ENCODE data around the gene ERCC1.
A peak's percentile ranks its signal among the peaks of the same experiment; 100 is the strongest.
"Not testable (repeated sequence)": the region's sequence is repeated elsewhere in the genome, so short reads cannot be mapped to it uniquely, and the experiment has no call there.

Gene ERCC1

DNA sequence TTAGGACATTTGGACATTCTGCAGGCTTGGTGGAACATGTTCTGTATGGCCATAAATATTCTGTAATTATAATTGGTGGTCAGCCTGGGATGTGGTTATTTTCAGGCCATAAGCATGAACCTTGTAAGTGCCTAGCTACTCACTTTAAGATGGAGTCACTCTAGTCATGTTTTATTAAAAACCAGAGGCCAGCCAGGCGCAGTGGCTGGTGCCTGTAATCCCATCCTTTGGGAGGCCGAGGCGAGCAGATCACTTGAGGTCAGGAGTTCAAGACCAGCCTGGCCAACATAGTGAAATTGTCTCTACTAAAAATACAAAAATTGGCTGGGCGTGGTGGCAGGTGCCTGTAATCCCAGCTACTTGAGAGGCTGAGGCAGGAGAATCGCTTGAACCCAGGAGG, 16.1 kb downstream of the ERCC1 start:
- H3K27me3 Mint-ChIP-seq: peaks cover 26% of the 10 kb centered on the region
- not testable (repeated sequence) for H3K9me3 Mint-ChIP-seq, H3K27ac Mint-ChIP-seq
- H3K36me3 Mint-ChIP-seq (ENCODE audit: low read depth): peaks cover 33% of the 10 kb centered on the region
- H3K4me3 Mint-ChIP-seq: peak overlapping the region; percentile 99
- H3K4me1 Mint-ChIP-seq (ENCODE audit: low read depth): peaks cover 42% of the 10 kb centered on the region

DNA sequence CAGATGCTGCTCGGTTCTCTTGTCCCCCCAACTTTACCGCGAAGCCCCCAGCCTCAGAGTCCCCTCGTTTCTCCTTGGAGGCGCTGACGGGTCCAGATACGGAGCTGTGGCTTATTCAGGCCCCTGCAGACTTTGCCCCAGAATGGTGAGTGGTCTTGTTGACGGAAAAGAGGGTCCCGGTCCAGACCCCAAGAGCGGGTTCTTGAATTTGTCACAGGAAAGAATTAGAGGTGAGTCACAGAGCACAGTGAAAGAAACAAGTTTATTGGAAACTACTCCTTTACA, 16.7 kb downstream of the ERCC1 start:
- Mint-ChIP-seq H3K4me3 (peak overlapping the region; percentile 99), H3K27ac (peak overlapping the region; percentile 95), H3K9me3 (no peaks in the 10 kb centered on the region), H3K36me3 (ENCODE audit: low read depth) (peaks cover 29% of the 10 kb centered on the region), H3K4me1 (ENCODE audit: low read depth) (peaks cover 42% of the 10 kb centered on the region), H3K27me3 (peaks cover 28% of the 10 kb centered on the region)

DNA sequence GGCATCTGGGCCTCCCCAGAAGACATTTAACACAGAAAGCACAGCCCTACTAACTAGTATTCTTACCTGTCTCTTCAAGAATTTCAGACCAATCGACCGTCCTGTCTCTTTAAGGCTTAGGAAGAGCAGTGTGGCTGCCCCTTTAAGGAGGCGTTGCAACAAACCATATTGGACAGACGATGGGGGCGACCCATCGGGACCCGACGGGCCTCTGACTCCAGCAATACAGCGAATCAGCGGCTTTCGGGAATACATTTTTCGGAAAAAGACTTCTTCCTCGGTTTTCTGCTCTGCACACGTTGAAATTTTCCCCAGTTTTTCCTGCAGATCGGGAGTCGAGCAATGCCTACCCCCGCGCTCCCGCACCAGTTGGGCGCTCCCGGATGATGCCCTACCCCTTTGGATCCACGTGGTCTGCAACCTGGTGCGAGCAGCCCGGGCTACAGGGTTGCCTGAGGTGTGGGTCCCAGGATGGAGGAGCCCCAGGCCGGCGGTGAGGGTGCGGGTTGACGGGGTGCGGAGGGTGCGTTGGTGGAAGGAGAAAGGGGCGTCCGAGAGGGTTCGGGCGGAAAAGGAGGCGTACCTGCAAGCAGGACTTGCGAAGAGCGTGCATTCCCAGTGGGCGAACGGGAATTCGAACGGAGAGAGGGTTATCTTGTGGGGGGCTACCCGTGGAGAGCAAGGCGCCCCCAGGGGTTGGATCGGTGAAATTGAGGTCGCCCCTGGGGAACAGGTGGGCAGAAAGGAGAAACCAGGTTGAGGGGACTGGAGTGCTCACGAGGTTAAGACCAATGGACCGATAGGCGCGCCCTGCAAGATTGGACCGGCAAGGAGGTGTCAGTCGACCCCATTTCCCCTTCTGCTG, 17.3 kb downstream of the ERCC1 start, which contains the start of gene POLR1G:
TSS of gene POLR1G (plus strand) at position 419 of the 865 bp plus-strand sequence. CDS start at position 472, 53 bp downstream.
- Mint-ChIP-seq H3K27ac (peak within 1 kb of the TSS; percentile 95), H3K9me3 (no peaks in the 10 kb centered on the region), H3K36me3 (ENCODE audit: low read depth) (peaks cover 29% of the 10 kb centered on the region), H3K4me1 (ENCODE audit: low read depth) (peaks cover 42% of the 10 kb centered on the region), H3K4me3 (peak within 1 kb of the TSS; percentile 99), H3K27me3 (peaks cover 32% of the 10 kb centered on the region)

DNA sequence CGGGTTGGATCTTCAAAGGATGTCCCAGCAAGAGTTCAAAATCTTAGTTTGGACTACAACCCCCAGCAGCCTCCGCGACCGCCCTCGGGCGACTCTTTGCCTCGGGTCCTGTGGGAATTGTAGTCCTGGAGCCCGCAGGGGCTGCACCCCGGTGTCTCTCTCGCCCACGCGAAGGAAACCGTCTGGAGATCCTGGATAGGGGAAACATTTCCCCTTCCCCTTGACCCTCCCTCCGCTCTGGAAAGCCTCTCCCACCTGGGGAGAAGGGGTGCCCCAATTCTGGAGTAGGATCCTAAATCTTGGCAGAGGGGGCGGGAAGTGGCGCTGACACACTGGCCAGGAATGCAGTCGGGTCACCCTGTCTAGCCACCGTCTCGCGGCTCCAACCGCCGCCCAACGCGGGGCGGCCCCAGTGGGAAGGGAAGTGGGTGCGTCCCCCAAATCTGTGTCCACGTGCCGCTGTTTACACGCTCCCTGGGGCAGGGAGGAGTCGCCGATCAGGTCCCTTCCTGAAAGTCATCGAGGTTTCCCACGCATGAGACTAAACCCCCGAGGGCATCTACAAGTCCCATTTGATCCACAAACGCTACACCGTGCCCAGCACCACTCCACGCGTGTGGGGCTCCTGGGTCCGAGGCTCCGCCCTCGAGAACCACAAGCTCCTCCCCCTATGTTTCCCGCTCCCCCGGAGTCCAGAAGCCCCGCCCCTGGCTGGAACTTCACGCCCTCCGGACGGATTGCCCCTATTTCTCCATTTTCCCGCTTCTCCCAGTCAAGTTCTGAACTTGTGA, 18.1 kb downstream of the ERCC1 start:
- no peaks in the 10 kb centered on the region for H3K9me3 Mint-ChIP-seq
- peak overlapping the region; percentile 95 for H3K27ac Mint-ChIP-seq
- H3K4me1 Mint-ChIP-seq (ENCODE audit: low read depth): peaks cover 42% of the 10 kb centered on the region

DNA sequence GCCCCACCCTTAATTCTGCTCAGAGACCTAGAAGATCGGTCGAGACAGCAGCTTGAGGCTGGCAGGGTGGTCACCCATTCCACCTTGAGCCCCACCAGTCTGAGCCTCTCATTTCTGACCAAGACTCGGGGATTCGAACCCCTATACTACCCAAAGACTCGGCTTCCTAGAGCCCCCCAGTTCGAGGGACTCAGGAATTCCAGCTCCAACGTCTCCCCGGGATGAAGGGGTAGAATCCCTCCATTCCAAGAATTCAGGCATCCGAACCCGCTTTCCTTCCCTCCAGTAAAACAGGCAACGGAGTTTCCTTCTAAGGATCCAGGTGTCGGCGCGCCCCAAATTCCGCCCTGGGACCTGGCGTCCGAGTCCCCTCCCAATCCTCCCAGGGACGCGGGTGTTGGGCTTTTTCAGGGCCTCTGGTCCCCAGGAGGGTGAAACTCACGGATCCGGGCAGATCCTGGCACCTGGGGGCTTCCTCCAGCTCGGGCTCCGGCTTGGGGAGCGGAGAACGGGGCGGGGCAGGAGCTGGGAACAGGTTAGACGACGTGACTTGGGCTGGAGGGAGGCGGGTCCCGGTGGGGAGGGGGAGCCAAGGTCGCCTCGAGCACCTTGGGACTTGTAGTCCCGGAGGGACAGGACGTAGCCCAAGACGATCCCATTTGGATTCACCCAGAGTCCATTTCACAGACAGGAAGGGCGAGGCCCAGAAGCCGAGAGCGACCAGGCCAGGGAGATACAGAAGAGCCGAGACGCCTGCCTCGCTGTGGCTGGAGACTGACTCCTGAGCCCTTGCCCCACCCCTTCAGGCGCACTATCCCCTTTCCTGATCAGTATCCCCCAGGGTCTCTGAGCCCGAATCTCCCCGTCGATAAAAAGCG, 18.9 kb downstream of the ERCC1 start, which contains the start of gene PPP1R13L:
TSS of gene PPP1R13L (minus strand) at position 513 of the 878 bp plus-strand sequence. CDS start 6,751 bp downstream, outside the sequence.
- Mint-ChIP-seq H3K27ac (peak within 1 kb of the TSS; percentile 95), H3K27me3 (peaks cover 36% of the 10 kb centered on the region), H3K4me1 (ENCODE audit: low read depth) (peaks cover 42% of the 10 kb centered on the region), H3K4me3 (peak within 1 kb of the TSS; percentile 99), H3K9me3 (no peaks in the 10 kb centered on the region), H3K36me3 (ENCODE audit: low read depth) (peaks cover 17% of the 10 kb centered on the region)

More for the DNA sequence above, 18.1 kb downstream of the ERCC1 start:
- Mint-ChIP-seq H3K4me3 (peak overlapping the region; percentile 99), H3K27me3 (peaks cover 32% of the 10 kb centered on the region), H3K36me3 (ENCODE audit: low read depth) (peaks cover 20% of the 10 kb centered on the region)

DNA sequence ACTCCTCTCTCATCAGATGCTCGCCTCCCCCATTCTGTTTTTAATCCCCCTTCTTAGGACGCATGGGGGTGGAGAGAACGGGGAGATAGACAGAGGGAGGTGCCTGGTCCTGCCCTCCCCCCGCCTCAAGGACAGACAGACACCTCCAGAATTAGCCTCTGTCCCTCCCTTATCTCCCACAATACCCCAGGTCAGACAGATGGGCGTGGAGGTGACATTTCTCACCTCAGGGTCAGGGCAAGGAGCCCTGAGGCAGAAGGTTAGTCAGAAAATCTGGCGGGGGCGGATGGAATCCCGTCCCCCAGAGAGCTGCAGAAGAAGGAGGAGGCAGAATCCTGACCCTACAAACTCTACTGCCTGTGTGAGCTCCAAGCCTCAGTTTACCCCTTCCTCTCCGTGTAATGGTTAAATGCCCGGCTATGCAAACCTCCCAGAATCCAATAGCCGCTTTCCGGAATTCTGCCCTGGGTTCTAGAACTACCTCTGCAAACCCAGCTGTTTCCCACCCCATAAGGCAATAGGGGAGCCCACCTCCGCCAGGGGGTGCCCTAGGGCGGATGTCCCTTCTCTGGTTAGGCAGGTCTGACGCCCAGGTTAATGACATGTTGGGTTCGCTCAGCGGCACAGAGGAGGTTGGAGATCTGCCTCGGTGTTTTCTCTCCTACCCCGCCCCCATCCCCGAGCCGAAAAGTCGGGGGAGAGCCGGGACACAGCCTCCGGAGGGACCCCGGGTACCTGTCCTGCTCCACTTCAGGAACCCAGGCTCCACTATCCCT, 19.7 kb downstream of the ERCC1 start:
- Mint-ChIP-seq H3K4me3 (peak overlapping the region; percentile 99), H3K27me3 (peaks cover 36% of the 10 kb centered on the region), H3K27ac (no peak overlapping the region), H3K9me3 (no peaks in the 10 kb centered on the region), H3K4me1 (ENCODE audit: low read depth) (peaks cover 39% of the 10 kb centered on the region), H3K36me3 (ENCODE audit: low read depth) (peaks cover 11% of the 10 kb centered on the region)

DNA sequence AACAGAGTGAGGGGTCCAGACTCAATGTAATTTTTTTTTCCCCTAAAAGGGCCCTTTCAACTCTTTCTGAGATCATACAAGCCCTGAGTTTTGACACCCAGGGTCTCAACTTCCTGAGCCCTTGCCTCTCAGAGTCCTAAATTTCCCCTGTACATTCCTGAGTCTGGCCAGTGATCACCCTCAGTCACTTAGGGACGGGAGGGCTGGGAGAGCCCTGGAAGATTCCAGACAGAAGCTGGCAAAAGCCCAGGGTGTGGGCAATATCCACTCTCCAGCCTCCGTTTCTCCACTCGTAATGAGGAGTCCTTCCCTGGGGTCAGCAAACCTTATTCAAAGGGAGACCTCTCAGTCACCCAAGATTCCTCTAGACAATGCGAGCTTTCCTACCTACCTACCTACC, 20.4 kb downstream of the ERCC1 start:
- Mint-ChIP-seq H3K27me3 (peaks cover 42% of the 10 kb centered on the region), H3K36me3 (ENCODE audit: low read depth) (peaks cover 4% of the 10 kb centered on the region), H3K4me3 (no peak overlapping the region), H3K4me1 (ENCODE audit: low read depth) (peaks cover 45% of the 10 kb centered on the region), H3K27ac (no peak overlapping the region), H3K9me3 (no peaks in the 10 kb centered on the region)

DNA sequence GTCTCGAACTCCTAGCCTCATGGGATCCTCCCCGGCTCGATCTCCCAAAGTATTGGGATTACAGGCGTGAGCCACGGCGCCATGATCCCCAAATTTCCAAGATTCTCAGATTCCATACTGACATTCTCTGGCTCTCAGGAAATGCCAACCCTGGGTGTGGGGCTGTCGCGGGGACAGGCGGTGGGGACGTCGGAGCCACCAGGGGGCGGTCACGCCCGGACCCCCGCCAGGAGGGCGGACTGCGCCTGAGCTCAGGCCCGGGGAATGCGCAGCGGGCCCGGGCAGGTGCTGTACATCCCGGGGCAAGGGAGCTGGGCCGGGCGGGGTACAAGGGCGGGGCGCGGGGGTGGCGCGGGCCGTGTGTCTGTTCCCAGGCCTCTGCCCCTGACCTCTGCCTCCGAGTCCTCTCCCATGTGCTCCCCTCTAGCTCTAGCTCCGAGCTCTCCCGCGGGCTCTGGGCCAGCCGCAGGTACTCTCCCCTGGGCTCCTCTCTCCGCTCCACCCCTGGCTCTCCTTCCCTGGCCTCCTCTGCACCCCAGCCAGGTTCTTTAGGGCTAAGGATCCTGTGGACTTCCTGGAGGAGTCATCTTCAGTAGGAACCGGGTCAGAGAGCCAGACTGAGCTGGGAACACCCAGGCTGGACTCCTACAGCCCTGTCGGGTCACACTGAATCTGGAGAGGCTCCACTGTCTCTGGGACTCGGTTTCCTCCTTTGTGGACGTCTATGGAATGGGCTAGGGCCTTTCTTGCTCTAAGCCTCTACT, 21.2 kb downstream of the ERCC1 start:
- Mint-ChIP-seq H3K4me1 (ENCODE audit: low read depth) (peaks cover 40% of the 10 kb centered on the region), H3K36me3 (ENCODE audit: low read depth) (no peaks in the 10 kb centered on the region), H3K27me3 (peaks cover 47% of the 10 kb centered on the region), H3K9me3 (no peaks in the 10 kb centered on the region), H3K27ac (no peak overlapping the region), H3K4me3 (no peak overlapping the region)

DNA sequence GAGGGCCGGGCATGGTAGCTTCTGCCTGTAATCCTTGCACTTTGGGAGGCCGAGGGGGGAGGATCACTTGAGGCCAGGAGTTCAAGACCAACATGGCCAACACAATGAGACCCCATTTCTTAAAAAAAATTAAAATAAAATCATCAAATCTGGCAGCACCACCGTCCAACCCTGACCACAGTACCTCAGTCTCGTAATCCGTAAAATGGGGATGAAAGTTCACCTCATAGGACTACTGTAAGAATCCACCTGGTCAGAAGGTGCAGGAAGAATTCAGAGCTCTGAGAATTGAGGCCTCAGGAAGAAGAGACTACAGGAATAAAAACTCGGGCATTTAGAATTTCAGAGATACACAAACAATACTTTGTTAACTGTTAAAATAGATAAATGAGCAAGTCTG, 21.9 kb downstream of the ERCC1 start:
- Mint-ChIP-seq H3K27ac (no peak overlapping the region), H3K4me1 (ENCODE audit: low read depth) (peaks cover 40% of the 10 kb centered on the region), H3K4me3 (no peak overlapping the region), H3K9me3 (no peaks in the 10 kb centered on the region), H3K36me3 (ENCODE audit: low read depth) (no peaks in the 10 kb centered on the region), H3K27me3 (peaks cover 54% of the 10 kb centered on the region)

DNA sequence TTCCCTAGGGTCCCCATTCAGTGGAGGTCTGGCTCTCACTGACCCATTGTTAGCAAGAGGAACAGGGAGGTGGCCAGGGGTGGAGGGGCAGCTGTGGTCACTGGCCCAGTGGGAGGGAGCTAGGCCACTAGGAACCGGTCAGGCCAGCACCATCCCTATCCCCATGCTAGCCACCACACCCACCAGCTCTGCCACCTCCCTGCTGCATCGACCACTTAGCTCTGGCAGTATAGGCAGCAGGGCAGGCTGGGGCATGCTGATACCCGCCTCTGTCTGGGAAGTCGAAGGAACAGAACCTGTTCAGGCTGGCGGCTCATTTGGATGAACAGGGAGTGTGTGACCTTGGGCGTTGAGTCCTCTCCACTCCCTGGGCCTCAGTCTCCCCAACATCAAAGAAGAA, 23.5 kb downstream of the ERCC1 start:
- Mint-ChIP-seq H3K9me3 (no peaks in the 10 kb centered on the region), H3K4me1 (ENCODE audit: low read depth) (peaks cover 29% of the 10 kb centered on the region), H3K36me3 (ENCODE audit: low read depth) (no peaks in the 10 kb centered on the region), H3K4me3 (no peak overlapping the region), H3K27ac (no peak overlapping the region), H3K27me3 (peaks cover 54% of the 10 kb centered on the region)

DNA sequence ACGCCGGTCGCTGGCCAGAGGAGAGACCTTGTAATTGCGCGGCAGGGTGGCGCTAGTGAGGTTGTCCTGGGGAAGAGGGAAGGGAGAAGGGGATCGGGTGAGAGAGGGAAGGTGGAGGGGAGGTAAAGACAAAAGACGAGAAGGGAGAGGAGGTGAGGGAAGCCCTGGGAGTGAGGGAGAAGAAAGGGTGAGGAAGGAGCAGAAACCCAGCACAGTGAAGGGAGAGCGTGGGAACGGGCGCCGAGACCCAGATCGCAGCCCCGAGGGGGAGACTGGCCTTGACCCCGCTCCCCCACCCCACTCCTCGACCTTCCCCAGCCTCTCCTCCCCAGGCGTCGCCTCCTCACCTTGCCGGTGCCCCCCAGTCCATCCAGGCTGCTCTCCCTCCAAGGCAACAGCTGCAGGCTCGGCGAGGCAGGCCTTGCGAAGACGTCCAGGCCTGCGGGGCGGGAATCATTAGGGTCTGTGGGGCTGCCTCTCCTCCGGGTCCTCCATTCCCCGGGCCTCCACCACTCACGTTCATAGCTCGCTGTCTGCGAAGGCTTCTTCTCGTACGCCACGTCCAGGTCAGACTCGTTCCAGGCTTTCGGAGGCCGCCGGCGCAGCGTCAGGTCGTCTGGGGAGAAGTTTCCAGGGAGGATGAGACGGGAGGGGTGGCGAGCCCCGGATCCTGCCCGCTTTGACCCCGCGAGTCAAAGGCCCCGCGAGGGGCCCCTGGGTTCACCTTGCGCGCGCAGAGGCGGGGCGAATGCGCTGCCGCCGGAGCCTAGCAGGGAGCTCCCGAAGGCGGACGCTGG, 27.7 kb downstream of the ERCC1 start:
- no peak overlapping the region for H3K4me3 Mint-ChIP-seq
- peaks cover 9% of the 10 kb centered on the region for H3K4me1 Mint-ChIP-seq (ENCODE audit: low read depth)
- H3K27ac Mint-ChIP-seq: no peak overlapping the region
- no peaks in the 10 kb centered on the region for H3K36me3 Mint-ChIP-seq (ENCODE audit: low read depth)
- H3K9me3 Mint-ChIP-seq: no peaks in the 10 kb centered on the region
- H3K27me3 Mint-ChIP-seq: peaks cover 22% of the 10 kb centered on the region

DNA sequence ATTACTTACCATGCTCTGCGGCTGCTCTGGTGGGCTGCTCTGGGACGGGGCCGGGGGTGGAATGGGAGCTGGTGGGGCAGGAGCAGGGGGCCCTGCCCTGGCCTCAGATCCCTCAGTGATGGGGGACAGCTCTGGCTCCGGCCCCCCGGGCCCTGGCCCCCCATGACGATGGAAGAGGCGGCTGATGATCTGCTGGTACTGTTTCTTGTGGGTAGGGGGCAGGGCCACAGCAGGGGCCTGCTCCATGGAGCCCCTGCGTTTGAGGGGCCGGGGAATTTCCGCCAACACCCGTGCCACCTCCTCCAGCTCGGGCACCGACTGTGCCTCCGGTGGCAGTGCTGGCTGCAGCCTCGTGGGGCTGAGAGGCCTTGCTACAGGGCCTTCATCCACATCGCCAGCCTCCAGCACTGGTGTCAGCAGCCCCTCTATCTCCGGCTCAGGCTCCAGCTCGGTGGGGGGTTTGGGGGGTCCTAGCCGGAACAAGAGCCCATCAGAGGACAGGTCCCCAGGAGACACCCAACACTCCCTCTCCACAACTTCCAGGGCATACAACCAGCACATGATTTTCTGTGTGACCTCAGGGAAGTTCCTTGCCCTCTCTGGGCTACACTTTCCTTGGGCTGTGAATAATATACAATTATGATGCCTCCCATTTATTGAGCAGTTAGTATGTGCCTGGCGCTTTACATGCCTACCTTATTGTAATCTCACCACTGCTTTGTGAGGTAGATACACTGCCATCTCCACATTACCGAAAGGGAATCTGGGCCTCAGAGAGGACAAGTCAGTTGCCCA, 31.6 kb downstream of the ERCC1 start:
- H3K27me3 Mint-ChIP-seq: peaks cover 13% of the 10 kb centered on the region
- H3K36me3 Mint-ChIP-seq (ENCODE audit: low read depth): no peaks in the 10 kb centered on the region
- no peak overlapping the region for H3K4me3 Mint-ChIP-seq
- no peaks in the 10 kb centered on the region for H3K9me3 Mint-ChIP-seq
- no peaks in the 10 kb centered on the region for H3K4me1 Mint-ChIP-seq (ENCODE audit: low read depth)
- no peak overlapping the region for H3K27ac Mint-ChIP-seq

All from stimulated activated naive CD8-positive, alpha-beta T cell treated with anti-CD3 and anti-CD28 coated beads, Interleukin-15, Interleukin-2, amounts not matched to agents 100 ng/mL and 50 ng/mL, for 24 hours (primary cell).